Chondrocyte (in vitro differentiated cells): Measurements from ENCODE around the gene NKD1. TPM values are rescaled to one million over a fixed set of nuclear protein-coding genes. Genes with fewer than 3 reads are reported as not detected.

Experiments used
- DNase-seq: peaks from one replicate; pipeline ENCODE4 v3.0.0; 2021; ENCODE audit warnings: mixed read lengths, low spot score
- H3K27ac Mint-ChIP-seq: one replicate; pipeline ENCODE4 v1.8.0; 2021; ENCODE audit warnings: mild to moderate bottlenecking, moderate library complexity, mixed read lengths; ENCODE audit not compliant: unreplicated experiment
- H3K27me3 Mint-ChIP-seq: 2 replicates; pipeline ENCODE4 v1.8.0; 2021; ENCODE audit warnings: low read depth, mixed read lengths
- H3K36me3 Mint-ChIP-seq: 2 replicates; pipeline ENCODE4 v1.8.0; 2021; ENCODE audit warnings: low read depth, mixed read lengths
- H3K4me1 Mint-ChIP-seq: 2 replicates; pipeline ENCODE4 v1.8.0; 2021; ENCODE audit warnings: low read depth, mild to moderate bottlenecking, mixed read lengths
- H3K4me3 Mint-ChIP-seq: one replicate; pipeline ENCODE4 v1.8.0; 2021; ENCODE audit warnings: mild to moderate bottlenecking, moderate library complexity, mixed read lengths; ENCODE audit not compliant: unreplicated experiment
- H3K9me3 Mint-ChIP-seq: 2 replicates; pipeline ENCODE4 v1.8.0; 2021; ENCODE audit warnings: low read depth, mixed read lengths
- total RNA-seq: library from RNA; stranded (reverse); gene quantifications from 3 replicates; pipeline ENCODE4 v1.2.1, GENCODE V29; 2021
- TF ChIP-seq, protein P1 (sequence below): fragments of 200-600 bp; sonication (generic); IDR thresholded peaks from 2 replicates; pipeline ENCODE4 v1.5.0; 2021; ENCODE audit warnings: antibody characterized with exemption, mild to moderate bottlenecking, moderate library complexity

The NKD1 gene
- total RNA-seq, 1 donor from 2014 or later: 8.0 TPM

- DNase-seq: no peak
- peaks cover 4% of the 10 kb centered on the region for H3K27me3 Mint-ChIP-seq
- H3K4me3 Mint-ChIP-seq: no peak overlapping the region
- TF ChIP-seq, protein P1, sequence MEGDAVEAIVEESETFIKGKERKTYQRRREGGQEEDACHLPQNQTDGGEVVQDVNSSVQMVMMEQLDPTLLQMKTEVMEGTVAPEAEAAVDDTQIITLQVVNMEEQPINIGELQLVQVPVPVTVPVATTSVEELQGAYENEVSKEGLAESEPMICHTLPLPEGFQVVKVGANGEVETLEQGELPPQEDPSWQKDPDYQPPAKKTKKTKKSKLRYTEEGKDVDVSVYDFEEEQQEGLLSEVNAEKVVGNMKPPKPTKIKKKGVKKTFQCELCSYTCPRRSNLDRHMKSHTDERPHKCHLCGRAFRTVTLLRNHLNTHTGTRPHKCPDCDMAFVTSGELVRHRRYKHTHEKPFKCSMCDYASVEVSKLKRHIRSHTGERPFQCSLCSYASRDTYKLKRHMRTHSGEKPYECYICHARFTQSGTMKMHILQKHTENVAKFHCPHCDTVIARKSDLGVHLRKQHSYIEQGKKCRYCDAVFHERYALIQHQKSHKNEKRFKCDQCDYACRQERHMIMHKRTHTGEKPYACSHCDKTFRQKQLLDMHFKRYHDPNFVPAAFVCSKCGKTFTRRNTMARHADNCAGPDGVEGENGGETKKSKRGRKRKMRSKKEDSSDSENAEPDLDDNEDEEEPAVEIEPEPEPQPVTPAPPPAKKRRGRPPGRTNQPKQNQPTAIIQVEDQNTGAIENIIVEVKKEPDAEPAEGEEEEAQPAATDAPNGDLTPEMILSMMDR: no peak
- H3K4me1 Mint-ChIP-seq: peaks cover 7% of the 10 kb centered on the region
- no peaks in the 10 kb centered on the region for H3K36me3 Mint-ChIP-seq
- no peaks in the 10 kb centered on the region for H3K9me3 Mint-ChIP-seq
- no peak overlapping the region for H3K27ac Mint-ChIP-seq
Measured at GRCh38 chr16:50683689-50684374, 135.6 kb downstream of the NKD1 start.

DNA sequence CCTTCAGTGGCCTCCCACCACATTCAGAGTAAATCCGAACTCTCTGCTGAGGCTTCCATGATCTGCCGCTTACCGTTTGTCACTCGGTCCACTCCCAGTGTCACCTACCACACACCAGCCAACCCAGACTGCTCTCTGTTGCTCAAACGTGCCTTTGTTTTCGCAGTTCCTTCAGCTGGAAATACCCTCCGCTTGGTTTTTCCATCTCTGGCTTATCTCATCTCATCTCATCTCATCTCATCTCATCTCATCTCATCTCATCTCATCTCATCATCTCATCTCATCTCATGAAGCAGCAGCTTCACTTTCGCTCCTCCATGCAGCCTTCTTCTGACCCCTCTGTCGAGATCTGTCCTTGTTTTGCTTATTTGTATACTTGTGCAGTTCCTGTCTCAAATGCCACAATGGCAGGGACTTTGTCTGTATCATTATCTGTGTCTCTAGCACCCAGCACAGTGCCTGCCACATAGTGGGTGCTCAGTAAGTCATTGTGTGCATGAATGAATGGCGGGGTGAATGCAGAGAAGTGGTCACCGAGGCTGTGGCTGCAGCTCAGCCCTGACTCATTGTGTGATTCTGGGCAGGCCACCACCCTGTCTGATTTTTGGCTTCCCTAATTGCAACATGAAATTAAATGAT, 136.7 kb downstream of the NKD1 start:
- TF ChIP-seq, protein P1: no peak
- no peak for DNase-seq
- Mint-ChIP-seq H3K9me3 (no peaks in the 10 kb centered on the region), H3K36me3 (no peaks in the 10 kb centered on the region), H3K4me1 (peaks cover 7% of the 10 kb centered on the region), H3K27ac (no peak overlapping the region), H3K4me3 (no peak overlapping the region), H3K27me3 (peaks cover 6% of the 10 kb centered on the region)

DNA sequence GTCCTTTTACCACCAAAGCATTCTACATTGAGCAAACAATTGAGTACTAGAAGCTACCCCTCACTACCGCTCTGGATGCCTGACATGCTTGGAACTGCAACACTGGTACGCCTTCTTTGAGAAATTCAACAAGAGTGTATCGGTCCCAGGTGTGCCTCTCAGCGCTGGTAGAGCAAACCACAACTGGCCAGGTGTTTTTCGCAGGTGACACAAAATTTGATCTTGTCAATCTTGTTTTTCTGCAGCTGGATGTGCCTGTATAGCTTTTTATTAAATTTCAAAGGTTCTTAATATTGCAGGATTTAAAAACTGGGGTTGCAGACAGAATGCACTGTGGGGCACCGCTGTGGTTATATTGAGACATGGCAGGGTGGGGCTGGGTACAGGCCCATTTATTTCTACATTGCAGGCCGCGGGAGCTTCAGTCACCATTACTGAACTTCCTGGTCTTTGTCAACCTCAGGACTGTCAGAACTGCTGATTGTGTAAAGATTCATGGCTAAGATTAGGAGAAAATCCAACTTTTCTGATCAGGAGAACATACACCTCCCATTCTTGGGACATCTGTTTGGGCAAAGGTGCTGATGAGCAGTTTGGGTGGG, 137.4 kb downstream of the NKD1 start:
- H3K27me3 Mint-ChIP-seq: peaks cover 6% of the 10 kb centered on the region
- no peak overlapping the region for H3K4me3 Mint-ChIP-seq
- no peaks in the 10 kb centered on the region for H3K9me3 Mint-ChIP-seq
- no peaks in the 10 kb centered on the region for H3K36me3 Mint-ChIP-seq
- TF ChIP-seq, protein P1: no peak
- H3K27ac Mint-ChIP-seq: no peak overlapping the region
- DNase-seq: no peak
- H3K4me1 Mint-ChIP-seq: peaks cover 7% of the 10 kb centered on the region

GRCh38 chr16:50688083-50688482, 139.9 kb downstream of the NKD1 start:
- H3K27ac Mint-ChIP-seq: no peak overlapping the region
- H3K36me3 Mint-ChIP-seq: no peaks in the 10 kb centered on the region
- peaks cover 11% of the 10 kb centered on the region for H3K27me3 Mint-ChIP-seq
- peak; percentile 57 for DNase-seq
- H3K4me3 Mint-ChIP-seq: no peak overlapping the region
- TF ChIP-seq, protein P1: no peak
- peaks cover 12% of the 10 kb centered on the region for H3K4me1 Mint-ChIP-seq
- no peaks in the 10 kb centered on the region for H3K9me3 Mint-ChIP-seq

DNA sequence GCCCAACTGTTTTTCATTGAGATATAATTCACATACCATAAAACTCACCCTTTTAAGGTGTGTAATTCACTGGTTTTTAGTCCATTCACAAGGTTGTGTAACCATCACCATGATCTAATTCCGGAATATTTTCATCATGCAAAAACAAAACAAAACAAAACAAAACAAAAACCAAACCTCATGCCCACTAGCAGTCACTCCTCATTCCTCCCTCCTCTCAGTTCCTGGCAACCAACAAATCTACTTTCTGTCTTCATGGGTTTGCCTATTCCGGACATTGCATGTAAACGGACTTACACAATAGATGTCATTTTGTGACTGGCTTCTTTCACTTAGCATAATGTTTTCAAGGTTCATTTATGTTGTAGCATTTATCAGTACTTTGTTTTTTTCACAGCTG, 140.7 kb downstream of the NKD1 start:
- DNase-seq: no peak
- Mint-ChIP-seq H3K9me3 (no peaks in the 10 kb centered on the region), H3K27me3 (peaks cover 11% of the 10 kb centered on the region), H3K36me3 (no peaks in the 10 kb centered on the region), H3K4me1 (peaks cover 12% of the 10 kb centered on the region), H3K27ac (no peak overlapping the region), H3K4me3 (no peak overlapping the region)
- TF ChIP-seq, protein P1: no peak
